Measurements from ENCODE around the gene CNDP2.

DNA sequence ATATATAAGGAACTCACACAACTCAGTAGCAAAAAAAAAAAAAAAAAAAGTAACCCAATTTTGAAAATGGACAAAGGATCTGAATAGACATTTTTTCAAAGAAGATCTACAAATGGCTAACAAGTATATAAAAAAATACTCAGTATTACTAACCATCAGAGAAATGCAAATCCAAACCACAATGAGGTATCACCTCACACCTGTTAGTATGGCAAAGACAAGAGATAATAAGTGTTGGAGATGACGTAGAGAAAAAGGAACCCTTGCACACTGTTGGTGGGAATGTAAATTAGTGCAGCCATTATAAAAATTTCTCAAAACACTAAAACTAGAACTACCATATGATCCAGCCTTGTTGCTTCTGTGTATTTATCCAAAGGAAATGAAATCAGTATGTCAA lies 32.3 kb downstream of the CNDP2 start:
- TF ChIP-seq, protein P1, sequence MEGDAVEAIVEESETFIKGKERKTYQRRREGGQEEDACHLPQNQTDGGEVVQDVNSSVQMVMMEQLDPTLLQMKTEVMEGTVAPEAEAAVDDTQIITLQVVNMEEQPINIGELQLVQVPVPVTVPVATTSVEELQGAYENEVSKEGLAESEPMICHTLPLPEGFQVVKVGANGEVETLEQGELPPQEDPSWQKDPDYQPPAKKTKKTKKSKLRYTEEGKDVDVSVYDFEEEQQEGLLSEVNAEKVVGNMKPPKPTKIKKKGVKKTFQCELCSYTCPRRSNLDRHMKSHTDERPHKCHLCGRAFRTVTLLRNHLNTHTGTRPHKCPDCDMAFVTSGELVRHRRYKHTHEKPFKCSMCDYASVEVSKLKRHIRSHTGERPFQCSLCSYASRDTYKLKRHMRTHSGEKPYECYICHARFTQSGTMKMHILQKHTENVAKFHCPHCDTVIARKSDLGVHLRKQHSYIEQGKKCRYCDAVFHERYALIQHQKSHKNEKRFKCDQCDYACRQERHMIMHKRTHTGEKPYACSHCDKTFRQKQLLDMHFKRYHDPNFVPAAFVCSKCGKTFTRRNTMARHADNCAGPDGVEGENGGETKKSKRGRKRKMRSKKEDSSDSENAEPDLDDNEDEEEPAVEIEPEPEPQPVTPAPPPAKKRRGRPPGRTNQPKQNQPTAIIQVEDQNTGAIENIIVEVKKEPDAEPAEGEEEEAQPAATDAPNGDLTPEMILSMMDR (conservative IDR thresholded peaks at IDR 0.05) = no peak
- no peak for TF ChIP-seq ZFX (IDR thresholded peaks at IDR 0.05)

All from C4-2B (cell line).